ENCODE data around the gene PAX6. TPM values are rescaled to one million over a fixed set of nuclear protein-coding genes. Genes with fewer than 3 reads are reported as not detected.

PAX6 gene
- total RNA-seq, 1 experiment from 2014 or later, result 29.0 TPM

DNA sequence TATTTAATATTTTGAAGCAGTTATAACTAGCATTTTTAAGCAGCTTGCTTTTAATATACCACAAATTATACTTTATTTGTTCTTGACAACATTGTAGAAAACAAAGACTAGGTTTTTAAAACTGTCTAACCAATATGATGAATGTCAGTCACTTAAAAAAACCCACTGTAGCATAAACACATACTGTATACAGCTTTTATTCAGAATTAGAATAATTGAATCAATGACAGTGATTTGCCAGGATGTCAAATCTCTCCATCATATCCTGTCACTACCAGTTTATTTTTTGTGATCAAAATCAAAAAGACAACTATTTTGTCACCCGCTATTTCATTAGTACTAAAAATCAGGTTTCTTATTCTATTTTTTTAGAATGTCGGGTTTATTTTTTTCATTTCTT, 26.5 kb downstream of the PAX6 start:
- H3K79me2 ChIP-seq (ENCODE audit: low read depth), result no peaks in the 10 kb centered on the region
- H3K4me1 ChIP-seq (replicated peaks; ENCODE audit: insufficient read depth), result no peaks in the 10 kb centered on the region
- BruUV-seq (replicated peaks), result no TSS peak
- no peaks in the 10 kb centered on the region for H4K20me1 ChIP-seq (ENCODE audit: insufficient read depth)
- no peak overlapping the region for H3K27ac ChIP-seq
- peaks cover 3% of the 10 kb centered on the region; the same call in 1 of the 2 replicates for H3F3A ChIP-seq (ENCODE audit: insufficient read depth, low read depth)
- no peak overlapping the region for H3K4me3 ChIP-seq
- peaks cover 6% of the 10 kb centered on the region for H3K36me3 ChIP-seq (ENCODE audit: low read depth)
- no peaks in the 10 kb centered on the region for H3K27me3 ChIP-seq (ENCODE audit: insufficient read depth, low read depth)
- no peak overlapping the region for H3K4me2 ChIP-seq
- H3K9me3 ChIP-seq (ENCODE audit: insufficient read depth, low read depth), result no peaks in the 10 kb centered on the region
- ChIA-PET POLR2A (ENCODE audit: unreplicated experiment) (interaction anchor here (0.7 kb wide), 1 partner anchor 21 kb away, joined by 5 read pairs; no protein-coding TSS in a partner anchor), CTCF (no interaction called here)
- intact Hi-C loops (cut with micrococcal nuclease; ENCODE audit: unreplicated experiment), result no loop called here
- TF ChIP-seq EZH2 (IDR thresholded peaks at IDR 0.05; ENCODE audit: low read depth), result no peak
- TF ChIP-seq, protein P1, sequence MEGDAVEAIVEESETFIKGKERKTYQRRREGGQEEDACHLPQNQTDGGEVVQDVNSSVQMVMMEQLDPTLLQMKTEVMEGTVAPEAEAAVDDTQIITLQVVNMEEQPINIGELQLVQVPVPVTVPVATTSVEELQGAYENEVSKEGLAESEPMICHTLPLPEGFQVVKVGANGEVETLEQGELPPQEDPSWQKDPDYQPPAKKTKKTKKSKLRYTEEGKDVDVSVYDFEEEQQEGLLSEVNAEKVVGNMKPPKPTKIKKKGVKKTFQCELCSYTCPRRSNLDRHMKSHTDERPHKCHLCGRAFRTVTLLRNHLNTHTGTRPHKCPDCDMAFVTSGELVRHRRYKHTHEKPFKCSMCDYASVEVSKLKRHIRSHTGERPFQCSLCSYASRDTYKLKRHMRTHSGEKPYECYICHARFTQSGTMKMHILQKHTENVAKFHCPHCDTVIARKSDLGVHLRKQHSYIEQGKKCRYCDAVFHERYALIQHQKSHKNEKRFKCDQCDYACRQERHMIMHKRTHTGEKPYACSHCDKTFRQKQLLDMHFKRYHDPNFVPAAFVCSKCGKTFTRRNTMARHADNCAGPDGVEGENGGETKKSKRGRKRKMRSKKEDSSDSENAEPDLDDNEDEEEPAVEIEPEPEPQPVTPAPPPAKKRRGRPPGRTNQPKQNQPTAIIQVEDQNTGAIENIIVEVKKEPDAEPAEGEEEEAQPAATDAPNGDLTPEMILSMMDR (conservative IDR thresholded peaks at IDR 0.05), result no peak
- no peaks in the 10 kb centered on the region; the same call in 1 of the 2 replicates for H3K9me2 ChIP-seq (ENCODE audit: insufficient read depth)
- no peak overlapping the region for H2AFZ ChIP-seq
- DNase-seq, result no peak

DNA sequence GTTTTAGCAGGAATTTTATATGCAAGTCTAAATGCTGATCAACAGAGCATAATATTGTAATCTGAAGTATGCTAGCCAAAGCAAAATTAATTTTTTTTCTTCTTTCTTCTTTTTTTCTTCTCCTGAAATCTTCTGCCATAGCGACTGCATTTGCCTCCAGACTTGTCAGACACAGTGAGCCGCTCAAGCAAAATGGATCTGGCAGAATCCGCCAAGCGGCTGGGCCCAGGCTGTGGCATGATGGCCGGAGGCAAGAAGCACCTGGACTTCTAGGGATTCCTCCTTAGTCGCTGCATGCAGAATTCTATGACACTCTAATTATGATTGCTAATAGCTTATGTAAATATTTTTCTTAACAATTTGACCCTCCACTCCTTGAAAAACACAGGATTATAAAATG, 27.9 kb downstream of the PAX6 start:
- DNase-seq, result no peak
- H3K27me3 ChIP-seq (ENCODE audit: insufficient read depth, low read depth), result no peaks in the 10 kb centered on the region
- no peaks in the 10 kb centered on the region for H3K4me1 ChIP-seq (replicated peaks; ENCODE audit: insufficient read depth)
- no peak overlapping the region for H2AFZ ChIP-seq
- no peaks in the 10 kb centered on the region; the same call in 1 of the 2 replicates for H3K9me2 ChIP-seq (ENCODE audit: insufficient read depth)
- intact Hi-C loops (cut with micrococcal nuclease; ENCODE audit: unreplicated experiment), result no loop called here
- CTCF ChIA-PET, result no interaction called here
- POLR2A ChIA-PET (ENCODE audit: unreplicated experiment), result no interaction called here
- H4K20me1 ChIP-seq (ENCODE audit: insufficient read depth), result no peaks in the 10 kb centered on the region
- no peak overlapping the region for H3K4me2 ChIP-seq
- no peak overlapping the region for H3K27ac ChIP-seq
- H3K4me3 ChIP-seq, result no peak overlapping the region
- H3K36me3 ChIP-seq (ENCODE audit: low read depth), result no peaks in the 10 kb centered on the region
- no TSS peak for BruUV-seq (replicated peaks)
- H3K9me3 ChIP-seq (ENCODE audit: insufficient read depth, low read depth), result no peaks in the 10 kb centered on the region
- H3K79me2 ChIP-seq (ENCODE audit: low read depth), result no peaks in the 10 kb centered on the region
- TF ChIP-seq, protein P1 (conservative IDR thresholded peaks at IDR 0.05), result no peak
- no peak for TF ChIP-seq EZH2 (IDR thresholded peaks at IDR 0.05; ENCODE audit: low read depth)
- no peaks in the 10 kb centered on the region for H3F3A ChIP-seq (ENCODE audit: insufficient read depth, low read depth)

DNA sequence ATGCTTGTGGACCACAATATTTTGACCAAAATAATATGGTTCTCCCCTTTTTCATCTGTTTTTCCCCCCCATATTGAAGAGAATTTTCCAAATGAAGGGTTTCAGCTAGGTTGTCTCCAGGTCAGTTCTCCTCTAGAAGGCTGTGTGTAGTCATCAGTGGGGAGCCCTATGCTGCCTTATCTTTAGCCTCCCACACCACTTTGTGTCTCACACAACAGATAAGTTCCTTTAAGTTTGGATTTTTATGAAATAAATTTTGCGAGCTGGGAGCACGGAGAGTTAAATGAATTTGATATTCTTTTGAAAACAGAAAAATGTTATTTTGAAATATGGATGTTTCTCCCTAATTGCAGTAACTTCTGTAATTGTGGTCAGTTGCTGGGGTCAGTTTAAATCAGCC, 28.9 kb downstream of the PAX6 start:
- Histone ChIP-seq H3K4me2 (no peak overlapping the region), H4K20me1 (ENCODE audit: insufficient read depth) (no peaks in the 10 kb centered on the region), H3K27ac (no peak overlapping the region), H3K9me3 (ENCODE audit: insufficient read depth, low read depth) (no peaks in the 10 kb centered on the region), H3F3A (ENCODE audit: insufficient read depth, low read depth) (no peaks in the 10 kb centered on the region), H3K27me3 (ENCODE audit: insufficient read depth, low read depth) (no peaks in the 10 kb centered on the region), H3K79me2 (ENCODE audit: low read depth) (no peaks in the 10 kb centered on the region), H3K9me2 (ENCODE audit: insufficient read depth) (no peaks in the 10 kb centered on the region; the same call in 1 of the 2 replicates), H3K4me1 (replicated peaks; ENCODE audit: insufficient read depth) (no peaks in the 10 kb centered on the region), H3K36me3 (ENCODE audit: low read depth) (no peaks in the 10 kb centered on the region), H3K4me3 (no peak overlapping the region), H2AFZ (no peak overlapping the region)
- BruUV-seq (replicated peaks), result no TSS peak
- DNase-seq, result no peak
- intact Hi-C loops (cut with micrococcal nuclease; ENCODE audit: unreplicated experiment), result no loop called here
- POLR2A ChIA-PET (ENCODE audit: unreplicated experiment), result no interaction called here
- CTCF ChIA-PET, result no interaction called here
- no peak for TF ChIP-seq EZH2 (IDR thresholded peaks at IDR 0.05; ENCODE audit: low read depth)
- TF ChIP-seq, protein P1 (conservative IDR thresholded peaks at IDR 0.05), result no peak

Measured in PC-9 (cell line).